ENCODE results near the gene SLC12A9.

SLC12A9 gene

DNA sequence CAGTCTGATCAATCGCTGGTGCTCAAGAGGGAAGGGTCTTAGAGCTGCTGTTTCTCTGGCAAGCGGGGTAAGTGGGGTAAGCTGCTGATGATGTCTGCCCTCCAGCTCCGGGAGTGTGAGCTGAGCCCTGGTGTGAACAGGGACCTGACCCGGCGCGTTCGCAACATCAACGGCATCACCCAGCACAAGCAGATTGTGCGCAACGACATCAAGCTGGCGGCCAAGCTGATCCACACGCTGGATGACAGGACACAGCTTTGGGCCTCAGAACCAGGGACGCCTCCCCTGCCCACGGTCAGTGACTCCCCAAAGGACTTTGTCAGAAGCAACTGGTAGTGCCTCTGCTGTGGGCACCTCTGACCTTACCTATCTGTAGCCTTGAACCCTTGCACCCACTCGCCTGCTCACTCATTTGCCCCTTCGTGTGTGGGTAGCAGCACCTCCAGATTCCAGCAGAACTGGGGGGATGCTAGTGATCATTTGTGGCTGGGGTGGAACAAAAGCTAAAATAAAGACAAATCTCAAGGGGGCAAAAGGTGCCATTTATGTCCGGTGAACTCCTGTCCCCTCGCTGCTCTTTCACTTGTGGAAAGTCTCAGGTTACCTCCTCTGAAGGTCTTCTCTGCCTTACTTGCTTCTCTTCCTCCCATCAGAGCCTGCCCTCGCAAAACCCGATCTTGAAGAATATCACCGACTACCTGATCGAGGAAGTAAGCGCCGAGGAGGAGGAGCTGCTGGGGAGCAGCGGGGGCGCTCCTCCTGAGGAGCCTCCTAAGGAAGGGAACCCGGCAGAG, 33.8 kb downstream of the SLC12A9 start:
- ChIA-PET CTCF (interaction anchor here (0.6 to 0.9 kb wide), 2 partner anchors 59 to 167 kb away, joined by 3 to 5 read pairs; partner anchors contain the start of gene EPHB4), POLR2A (interaction anchor here (1.4 to 8.7 kb wide), 3 partner anchors 9 to 200 kb away, joined by 4 to 198 read pairs (median 5); partner anchors contain the start of genes POP7 and SRRT)
- Histone ChIP-seq H3K4me1 (ENCODE audit: control insufficient read depth, insufficient read depth, low read length) (peaks cover 4% of the 10 kb centered on the region; the same call in 1 of the 2 replicates), H3K27ac (ENCODE audit: extremely low read depth, low read depth, low read length) (peak overlapping the region; percentile 94), H3K9me3 (ENCODE audit: control insufficient read depth, insufficient read depth, low read depth, low read length) (no peaks in the 10 kb centered on the region), H3K4me3 (ENCODE audit: low read depth, low read length) (no peak overlapping the region), H3K36me3 (ENCODE audit: control insufficient read depth in 2 of 2, insufficient read depth in 1 of 2, low read length in 2 of 2) (peaks cover 26 to 74% of the 10 kb centered on the region in 2 experiments)
- TF ChIP-seq ZNF394 (tag by site-specific recombination; IDR thresholded peaks at IDR 0.05; ENCODE audit: borderline replicate concordance) (peak; percentile 40; the same call in 1 of the 2 replicates), ZNF169 (tag by site-specific recombination; IDR thresholded peaks at IDR 0.05) (no peak), ZNF23 (tag by site-specific recombination; IDR thresholded peaks at IDR 0.05; ENCODE audit: borderline replicate concordance) (no peak), KLF7 (tag by site-specific recombination; IDR thresholded peaks at IDR 0.05; ENCODE audit: borderline replicate concordance) (no peak), ZBTB21 (tag by site-specific recombination; IDR thresholded peaks at IDR 0.05) (no peak), ZFHX2 (tag by site-specific recombination; conservative IDR thresholded peaks at IDR 0.05) (peak; percentile 34), ZNF600 (tag by site-specific recombination; IDR thresholded peaks at IDR 0.05) (0 out of 2 replicates have a peak, but pooled peaks have one; percentile 19), ZNF10 (tag by site-specific recombination; IDR thresholded peaks at IDR 0.05) (no peak), ZBTB17 (tag by site-specific recombination; IDR thresholded peaks at IDR 0.05) (peak; percentile 38; the same call in 1 of the 2 replicates), ZNF37A (tag by site-specific recombination; IDR thresholded peaks at IDR 0.05) (no peak), BCL11B (tag by site-specific recombination; IDR thresholded peaks at IDR 0.05; ENCODE audit: low read depth) (no peak), ZNF629 (tag by site-specific recombination; IDR thresholded peaks at IDR 0.05) (no peak), ZNF544 (tag by site-specific recombination; IDR thresholded peaks at IDR 0.05) (no peak), ZEB2 (tag by site-specific recombination; IDR thresholded peaks at IDR 0.05) (no peak), ZNF701 (tag by site-specific recombination; IDR thresholded peaks at IDR 0.05) (no peak), ZBTB8A (tag by site-specific recombination; IDR thresholded peaks at IDR 0.05) (no peak), ZNF654 (tag by site-specific recombination; IDR thresholded peaks at IDR 0.05; ENCODE audit: low read depth) (no peak), ZNF341 (tag by site-specific recombination; IDR thresholded peaks at IDR 0.05; ENCODE audit: low read depth) (no peak), SCRT2 (tag by site-specific recombination; IDR thresholded peaks at IDR 0.05) (peak; percentile 71), SP3 (tag by site-specific recombination; IDR thresholded peaks at IDR 0.05) (no peak)
- TF ChIP-seq, protein P1, sequence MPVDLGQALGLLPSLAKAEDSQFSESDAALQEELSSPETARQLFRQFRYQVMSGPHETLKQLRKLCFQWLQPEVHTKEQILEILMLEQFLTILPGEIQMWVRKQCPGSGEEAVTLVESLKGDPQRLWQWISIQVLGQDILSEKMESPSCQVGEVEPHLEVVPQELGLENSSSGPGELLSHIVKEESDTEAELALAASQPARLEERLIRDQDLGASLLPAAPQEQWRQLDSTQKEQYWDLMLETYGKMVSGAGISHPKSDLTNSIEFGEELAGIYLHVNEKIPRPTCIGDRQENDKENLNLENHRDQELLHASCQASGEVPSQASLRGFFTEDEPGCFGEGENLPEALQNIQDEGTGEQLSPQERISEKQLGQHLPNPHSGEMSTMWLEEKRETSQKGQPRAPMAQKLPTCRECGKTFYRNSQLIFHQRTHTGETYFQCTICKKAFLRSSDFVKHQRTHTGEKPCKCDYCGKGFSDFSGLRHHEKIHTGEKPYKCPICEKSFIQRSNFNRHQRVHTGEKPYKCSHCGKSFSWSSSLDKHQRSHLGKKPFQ (tag by site-specific recombination; IDR thresholded peaks at IDR 0.05): peak; percentile 97
- TF ChIP-seq, protein P2, sequence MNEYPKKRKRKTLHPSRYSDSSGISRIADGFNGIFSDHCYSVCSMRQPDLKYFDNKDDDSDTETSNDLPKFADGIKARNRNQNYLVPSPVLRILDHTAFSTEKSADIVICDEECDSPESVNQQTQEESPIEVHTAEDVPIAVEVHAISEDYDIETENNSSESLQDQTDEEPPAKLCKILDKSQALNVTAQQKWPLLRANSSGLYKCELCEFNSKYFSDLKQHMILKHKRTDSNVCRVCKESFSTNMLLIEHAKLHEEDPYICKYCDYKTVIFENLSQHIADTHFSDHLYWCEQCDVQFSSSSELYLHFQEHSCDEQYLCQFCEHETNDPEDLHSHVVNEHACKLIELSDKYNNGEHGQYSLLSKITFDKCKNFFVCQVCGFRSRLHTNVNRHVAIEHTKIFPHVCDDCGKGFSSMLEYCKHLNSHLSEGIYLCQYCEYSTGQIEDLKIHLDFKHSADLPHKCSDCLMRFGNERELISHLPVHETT (tag by site-specific recombination; IDR thresholded peaks at IDR 0.05): no peak
- TF ChIP-seq, protein P3, sequence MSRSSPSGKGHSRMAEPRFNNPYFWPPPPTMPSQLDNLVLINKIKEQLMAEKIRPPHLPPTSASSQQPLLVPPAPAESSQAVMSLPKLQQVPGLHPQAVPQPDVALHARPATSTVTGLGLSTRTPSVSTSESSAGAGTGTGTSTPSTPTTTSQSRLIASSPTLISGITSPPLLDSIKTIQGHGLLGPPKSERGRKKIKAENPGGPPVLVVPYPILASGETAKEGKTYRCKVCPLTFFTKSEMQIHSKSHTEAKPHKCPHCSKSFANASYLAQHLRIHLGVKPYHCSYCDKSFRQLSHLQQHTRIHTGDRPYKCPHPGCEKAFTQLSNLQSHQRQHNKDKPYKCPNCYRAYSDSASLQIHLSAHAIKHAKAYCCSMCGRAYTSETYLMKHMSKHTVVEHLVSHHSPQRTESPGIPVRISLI (tag by site-specific recombination; IDR thresholded peaks at IDR 0.05): no peak
- TF ChIP-seq, protein P4, sequence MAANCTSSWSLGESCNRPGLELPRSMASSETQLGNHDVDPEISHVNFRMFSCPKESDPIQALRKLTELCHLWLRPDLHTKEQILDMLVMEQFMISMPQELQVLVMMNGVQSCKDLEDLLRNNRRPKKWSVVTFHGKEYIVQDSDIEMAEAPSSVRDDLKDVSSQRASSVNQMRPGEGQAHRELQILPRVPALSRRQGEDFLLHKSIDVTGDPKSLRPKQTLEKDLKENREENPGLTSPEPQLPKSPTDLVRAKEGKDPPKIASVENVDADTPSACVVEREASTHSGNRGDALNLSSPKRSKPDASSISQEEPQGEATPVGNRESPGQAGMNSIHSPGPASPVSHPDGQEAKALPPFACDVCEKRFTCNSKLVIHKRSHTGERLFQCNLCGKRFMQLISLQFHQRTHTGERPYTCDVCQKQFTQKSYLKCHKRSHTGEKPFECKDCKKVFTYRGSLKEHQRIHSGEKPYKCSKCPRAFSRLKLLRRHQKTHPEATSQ (tag by site-specific recombination; IDR thresholded peaks at IDR 0.05): no peak
- TF ChIP-seq, protein P5, sequence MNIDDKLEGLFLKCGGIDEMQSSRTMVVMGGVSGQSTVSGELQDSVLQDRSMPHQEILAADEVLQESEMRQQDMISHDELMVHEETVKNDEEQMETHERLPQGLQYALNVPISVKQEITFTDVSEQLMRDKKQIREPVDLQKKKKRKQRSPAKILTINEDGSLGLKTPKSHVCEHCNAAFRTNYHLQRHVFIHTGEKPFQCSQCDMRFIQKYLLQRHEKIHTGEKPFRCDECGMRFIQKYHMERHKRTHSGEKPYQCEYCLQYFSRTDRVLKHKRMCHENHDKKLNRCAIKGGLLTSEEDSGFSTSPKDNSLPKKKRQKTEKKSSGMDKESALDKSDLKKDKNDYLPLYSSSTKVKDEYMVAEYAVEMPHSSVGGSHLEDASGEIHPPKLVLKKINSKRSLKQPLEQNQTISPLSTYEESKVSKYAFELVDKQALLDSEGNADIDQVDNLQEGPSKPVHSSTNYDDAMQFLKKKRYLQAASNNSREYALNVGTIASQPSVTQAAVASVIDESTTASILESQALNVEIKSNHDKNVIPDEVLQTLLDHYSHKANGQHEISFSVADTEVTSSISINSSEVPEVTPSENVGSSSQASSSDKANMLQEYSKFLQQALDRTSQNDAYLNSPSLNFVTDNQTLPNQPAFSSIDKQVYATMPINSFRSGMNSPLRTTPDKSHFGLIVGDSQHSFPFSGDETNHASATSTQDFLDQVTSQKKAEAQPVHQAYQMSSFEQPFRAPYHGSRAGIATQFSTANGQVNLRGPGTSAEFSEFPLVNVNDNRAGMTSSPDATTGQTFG (tag by site-specific recombination; IDR thresholded peaks at IDR 0.05; ENCODE audit: borderline replicate concordance): no peak
- TF ChIP-seq, protein P6, sequence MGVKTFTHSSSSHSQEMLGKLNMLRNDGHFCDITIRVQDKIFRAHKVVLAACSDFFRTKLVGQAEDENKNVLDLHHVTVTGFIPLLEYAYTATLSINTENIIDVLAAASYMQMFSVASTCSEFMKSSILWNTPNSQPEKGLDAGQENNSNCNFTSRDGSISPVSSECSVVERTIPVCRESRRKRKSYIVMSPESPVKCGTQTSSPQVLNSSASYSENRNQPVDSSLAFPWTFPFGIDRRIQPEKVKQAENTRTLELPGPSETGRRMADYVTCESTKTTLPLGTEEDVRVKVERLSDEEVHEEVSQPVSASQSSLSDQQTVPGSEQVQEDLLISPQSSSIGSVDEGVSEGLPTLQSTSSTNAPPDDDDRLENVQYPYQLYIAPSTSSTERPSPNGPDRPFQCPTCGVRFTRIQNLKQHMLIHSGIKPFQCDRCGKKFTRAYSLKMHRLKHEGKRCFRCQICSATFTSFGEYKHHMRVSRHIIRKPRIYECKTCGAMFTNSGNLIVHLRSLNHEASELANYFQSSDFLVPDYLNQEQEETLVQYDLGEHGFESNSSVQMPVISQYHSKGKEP (tag by site-specific recombination; IDR thresholded peaks at IDR 0.05): no peak
- TF ChIP-seq, protein P7, sequence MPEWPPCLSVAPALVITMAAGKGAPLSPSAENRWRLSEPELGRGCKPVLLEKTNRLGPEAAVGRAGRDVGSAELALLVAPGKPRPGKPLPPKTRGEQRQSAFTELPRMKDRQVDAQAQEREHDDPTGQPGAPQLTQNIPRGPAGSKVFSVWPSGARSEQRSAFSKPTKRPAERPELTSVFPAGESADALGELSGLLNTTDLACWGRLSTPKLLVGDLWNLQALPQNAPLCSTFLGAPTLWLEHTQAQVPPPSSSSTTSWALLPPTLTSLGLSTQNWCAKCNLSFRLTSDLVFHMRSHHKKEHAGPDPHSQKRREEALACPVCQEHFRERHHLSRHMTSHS (tag by site-specific recombination; IDR thresholded peaks at IDR 0.05): no peak
